Neutrophil (primary cell): ENCODE measurements around the gene DCDC1.

ENCODE experiments used
- H3K27ac ChIP-seq: fragments of 200-600 bp; sonication (generic); 2 replicates; pipeline ENCODE4 v1.5.1; 2016; ENCODE audit warnings: mild to moderate bottlenecking, moderate library complexity
- H3K27me3 ChIP-seq: fragments of 200-600 bp; sonication (generic); 2 replicates; pipeline ENCODE4 v1.6.0; 2016; ENCODE audit warnings: mild to moderate bottlenecking
- H3K36me3 ChIP-seq: fragments of 200-600 bp; sonication (generic); 2 replicates; pipeline ENCODE4 v1.5.1; 2017
- H3K4me1 ChIP-seq, 2 experiments: fragments of 200-600 bp in 1 of 2; sonication (generic) in 1 of 2; 1 replicate in 1 of 2; 2 replicates in 1 of 2; pipeline versions ENCODE4 v1.5.1 to v1.6.1; 2013 to 2016; ENCODE audit warnings: low read depth in 1 of 2, low read length in 1 of 2, mild to moderate bottlenecking in 1 of 2, moderate library complexity in 1 of 2; ENCODE audit not compliant: control insufficient read depth in 1 of 2, insufficient read depth in 1 of 2
- H3K4me3 ChIP-seq, 2 experiments: fragments of 200-600 bp in 1 of 2; sonication (generic) in 1 of 2; 1 replicate in 1 of 2; 2 replicates in 1 of 2; pipeline ENCODE4 v1.5.1; 2013 to 2016; ENCODE audit warnings: low read depth in 1 of 2, low read length in 1 of 2, mild to moderate bottlenecking in 1 of 2, moderate library complexity in 1 of 2
- H3K9me3 ChIP-seq: fragments of 200-600 bp; sonication (generic); 2 replicates; pipeline ENCODE4 v1.5.1; 2016
- TF ChIP-seq, protein P1 (sequence below): fragments of 200-600 bp; sonication (generic); IDR thresholded peaks from 2 replicates; pipeline ENCODE4 v1.5.1; 2016; ENCODE audit warnings: antibody characterized with exemption

Gene DCDC1

GRCh38 chr11:30814737-30815136, 554.8 kb downstream of the DCDC1 start:
- Histone ChIP-seq H3K27ac (no peak overlapping the region), H3K36me3 (no peaks in the 10 kb centered on the region), H3K9me3 (no peaks in the 10 kb centered on the region), H3K4me3 (no peak overlapping the region), H3K27me3 (no peaks in the 10 kb centered on the region), H3K4me1 (no peaks in the 10 kb centered on the region)
- TF ChIP-seq, protein P1, sequence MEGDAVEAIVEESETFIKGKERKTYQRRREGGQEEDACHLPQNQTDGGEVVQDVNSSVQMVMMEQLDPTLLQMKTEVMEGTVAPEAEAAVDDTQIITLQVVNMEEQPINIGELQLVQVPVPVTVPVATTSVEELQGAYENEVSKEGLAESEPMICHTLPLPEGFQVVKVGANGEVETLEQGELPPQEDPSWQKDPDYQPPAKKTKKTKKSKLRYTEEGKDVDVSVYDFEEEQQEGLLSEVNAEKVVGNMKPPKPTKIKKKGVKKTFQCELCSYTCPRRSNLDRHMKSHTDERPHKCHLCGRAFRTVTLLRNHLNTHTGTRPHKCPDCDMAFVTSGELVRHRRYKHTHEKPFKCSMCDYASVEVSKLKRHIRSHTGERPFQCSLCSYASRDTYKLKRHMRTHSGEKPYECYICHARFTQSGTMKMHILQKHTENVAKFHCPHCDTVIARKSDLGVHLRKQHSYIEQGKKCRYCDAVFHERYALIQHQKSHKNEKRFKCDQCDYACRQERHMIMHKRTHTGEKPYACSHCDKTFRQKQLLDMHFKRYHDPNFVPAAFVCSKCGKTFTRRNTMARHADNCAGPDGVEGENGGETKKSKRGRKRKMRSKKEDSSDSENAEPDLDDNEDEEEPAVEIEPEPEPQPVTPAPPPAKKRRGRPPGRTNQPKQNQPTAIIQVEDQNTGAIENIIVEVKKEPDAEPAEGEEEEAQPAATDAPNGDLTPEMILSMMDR, result no peak
